ENCODE measurements around the gene MGAT5B.

GRCh38 chr17:76949913-76950695, 81.9 kb downstream of the MGAT5B start:
- TF ChIP-seq CTCF (IDR thresholded peaks at IDR 0.05) (no peak), POLR2A (IDR thresholded peaks at IDR 0.05) (no peak)
